IPS-NIHi11 (cell line): ENCODE measurements around the gene DMXL1.
"Not testable (repeated sequence)": the region's sequence is repeated elsewhere in the genome, so short reads cannot be mapped to it uniquely, and the experiment has no call there.

ENCODE experiments used
- DNase-seq: peaks from one replicate; pipeline ENCODE4 v3.0.0; 2012; ENCODE audit warnings: mixed read lengths, low spot score

Gene DMXL1

GRCh38 chr5:119200795-119201194 lies 129.9 kb downstream of the DMXL1 start:
- DNase-seq, result no peak

DNA sequence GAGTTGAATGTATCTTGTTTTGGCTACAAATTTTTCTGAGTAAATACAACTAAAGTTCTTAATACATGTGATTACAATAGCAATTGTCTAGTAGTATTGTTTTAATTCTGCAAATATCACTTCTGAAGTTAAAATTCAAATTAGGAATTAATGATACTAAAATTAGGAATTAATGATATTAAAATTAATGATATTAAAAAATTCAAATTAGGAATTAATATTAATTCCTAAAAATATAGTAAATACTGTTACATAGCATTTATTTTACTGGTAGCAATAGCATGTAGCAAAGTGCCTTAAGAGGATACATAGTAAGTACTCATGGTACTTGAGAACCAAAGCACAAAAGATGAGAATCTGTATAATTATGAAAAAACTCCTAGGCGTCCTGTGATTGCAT lies 136.2 kb downstream of the DMXL1 start:
- no peak for DNase-seq

- no peak for DNase-seq
Observed at GRCh38 chr5:119212026-119212425, 141.1 kb downstream of the DMXL1 start.

GRCh38 chr5:119212676-119213075 lies 141.8 kb downstream of the DMXL1 start:
- DNase-seq, result no peak

DNA sequence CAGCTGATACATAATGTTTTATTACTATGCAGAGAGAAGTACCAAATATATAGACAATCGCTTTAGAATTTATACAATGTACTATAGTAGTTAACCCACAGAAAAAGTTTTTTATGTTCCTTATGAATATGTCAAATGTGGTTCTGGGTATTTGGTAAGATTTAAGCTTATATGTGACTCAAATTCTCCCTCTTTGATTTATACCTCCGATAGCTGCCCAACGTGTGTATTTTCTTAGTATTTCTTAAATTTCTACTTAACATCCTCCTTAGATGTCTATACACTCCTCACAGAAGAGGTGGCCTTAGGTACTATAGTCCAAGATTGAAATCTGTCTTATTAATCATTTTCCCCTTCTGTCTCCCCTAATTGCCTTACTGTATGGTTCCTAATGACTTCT lies 146.3 kb downstream of the DMXL1 start:
- DNase-seq, result no peak

DNA sequence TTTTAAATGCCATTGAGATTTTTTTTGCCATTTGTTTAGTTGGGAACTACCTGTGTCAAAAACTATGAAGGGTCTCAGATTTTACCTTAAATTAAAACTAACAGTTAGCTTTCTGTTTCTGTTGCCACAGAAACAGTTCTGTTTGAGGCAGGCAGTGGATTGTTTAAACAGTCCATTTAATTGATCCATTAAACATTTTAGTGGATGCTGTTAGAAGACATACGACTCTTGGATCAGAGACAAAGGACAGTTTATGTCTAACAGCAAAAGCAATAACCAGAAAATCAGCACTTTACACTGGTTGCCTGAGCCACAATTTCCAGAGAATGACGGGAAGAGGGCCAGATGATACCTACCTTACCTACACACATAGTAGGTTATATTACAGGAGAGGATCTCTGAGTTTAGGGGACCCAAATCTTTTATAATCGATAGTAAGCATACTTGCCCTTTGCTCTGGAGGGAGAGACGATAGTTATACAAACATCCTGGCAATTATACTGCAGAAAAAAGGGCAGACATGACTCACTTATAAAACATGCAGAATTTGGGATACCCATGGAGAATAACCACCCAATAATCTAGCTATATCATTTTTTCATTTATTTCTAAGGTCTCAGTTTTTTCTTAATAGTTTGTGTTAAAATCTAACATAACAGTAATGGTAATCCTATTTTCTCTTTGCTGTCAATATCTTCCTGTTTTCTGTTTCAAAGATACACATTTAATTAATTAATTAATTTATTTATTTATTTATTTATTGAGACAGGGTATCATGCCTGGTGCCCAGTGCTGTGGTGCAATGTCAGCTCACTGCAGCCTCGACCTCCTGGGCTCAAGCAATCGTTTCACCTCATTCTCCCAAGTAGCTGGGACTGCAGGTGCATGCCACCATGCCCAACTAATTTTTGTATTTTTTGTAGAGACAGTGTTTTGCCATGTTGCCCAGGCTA lies 148.2 kb downstream of the DMXL1 start:
- DNase-seq, result no peak

DNA sequence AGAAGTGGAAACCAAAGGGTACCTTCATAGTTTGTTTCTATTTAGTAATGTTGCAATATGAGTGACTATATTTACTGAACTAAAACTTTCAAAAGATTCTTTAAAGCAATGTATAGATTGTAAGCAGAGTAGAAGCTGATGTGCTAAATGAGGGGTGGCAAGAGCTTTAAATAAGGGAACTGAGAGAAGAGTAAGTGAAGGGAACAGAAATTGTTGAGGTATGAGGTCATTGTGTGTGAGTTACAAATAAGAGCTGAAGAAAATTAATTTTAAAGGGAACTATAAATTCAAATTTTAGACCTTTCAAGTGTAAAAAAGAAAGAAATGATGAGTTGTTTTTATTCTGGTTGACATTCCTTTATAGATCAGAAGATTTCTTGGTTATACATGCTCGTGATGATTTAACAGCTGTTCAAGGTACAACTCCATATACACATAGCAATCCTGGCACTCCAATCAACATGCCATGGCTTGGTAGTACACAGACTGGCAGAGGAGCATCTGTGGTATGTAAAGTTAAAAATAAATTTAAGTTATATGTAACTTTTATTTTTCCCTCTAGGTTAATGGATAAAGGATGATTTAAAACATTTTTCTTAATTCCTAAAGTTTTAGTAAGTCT lies 149.8 kb downstream of the DMXL1 start:
- no peak for DNase-seq

DNA sequence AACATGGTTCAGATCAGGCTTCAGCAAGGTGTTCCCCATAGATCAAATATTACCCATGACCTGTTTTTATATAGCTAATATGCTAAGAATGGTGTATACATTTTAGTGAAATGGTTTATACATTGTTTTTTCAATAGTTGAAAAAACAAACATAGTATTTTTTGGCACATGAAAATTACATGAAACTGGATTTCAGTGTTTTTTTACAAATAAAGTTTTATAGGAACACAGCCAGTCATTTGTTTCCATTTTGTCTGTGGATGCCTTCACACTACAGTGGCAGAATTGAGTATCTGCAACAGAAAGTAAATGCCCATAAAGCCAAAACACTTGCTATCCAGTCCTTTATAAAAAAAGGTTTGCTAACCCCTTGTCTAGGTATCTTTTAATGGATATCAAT lies 150.4 kb downstream of the DMXL1 start:
- DNase-seq, result no peak

GRCh38 chr5:119229950-119230349 lies 159.1 kb downstream of the DMXL1 start:
- DNase-seq, result no peak

DNA sequence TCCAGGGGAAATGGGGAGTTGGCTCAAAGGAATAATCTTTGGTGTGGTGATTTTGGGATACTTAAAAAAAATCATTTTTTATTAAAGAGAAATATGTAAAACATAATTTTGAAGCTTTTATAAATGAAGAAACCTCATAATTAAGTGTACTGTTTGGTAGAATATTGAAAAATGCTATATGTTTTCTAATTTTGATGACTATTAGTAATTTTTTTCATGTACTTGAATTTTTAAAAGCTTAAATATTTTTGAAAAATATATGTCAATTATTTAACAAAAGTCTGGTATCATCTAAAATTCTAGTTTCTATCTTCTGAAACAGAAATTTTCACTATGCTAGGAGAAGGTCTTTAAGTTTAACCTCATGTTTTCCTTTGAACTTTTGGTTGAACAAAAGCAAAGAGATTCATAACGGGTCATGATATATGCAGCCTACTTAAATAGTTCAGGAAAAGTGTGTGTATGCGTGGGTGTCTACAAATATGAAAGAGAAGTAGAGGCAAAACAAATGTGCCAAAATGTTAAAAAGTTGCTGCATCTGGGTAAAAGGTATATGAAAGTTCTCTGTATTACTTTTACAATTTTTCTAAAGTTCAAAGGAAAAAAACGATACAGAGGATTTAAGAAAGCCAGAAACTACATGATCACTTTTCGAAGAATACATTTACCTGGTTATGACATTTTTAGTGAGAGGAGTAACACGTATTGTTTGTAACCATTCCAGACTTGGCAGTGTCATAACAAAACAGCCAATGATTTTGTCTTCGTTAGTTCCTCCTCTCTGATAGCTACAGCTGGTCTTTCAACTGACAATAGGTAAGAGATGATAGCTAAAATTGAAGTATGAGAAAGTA lies 167.6 kb downstream of the DMXL1 start:
- no peak for DNase-seq

DNA sequence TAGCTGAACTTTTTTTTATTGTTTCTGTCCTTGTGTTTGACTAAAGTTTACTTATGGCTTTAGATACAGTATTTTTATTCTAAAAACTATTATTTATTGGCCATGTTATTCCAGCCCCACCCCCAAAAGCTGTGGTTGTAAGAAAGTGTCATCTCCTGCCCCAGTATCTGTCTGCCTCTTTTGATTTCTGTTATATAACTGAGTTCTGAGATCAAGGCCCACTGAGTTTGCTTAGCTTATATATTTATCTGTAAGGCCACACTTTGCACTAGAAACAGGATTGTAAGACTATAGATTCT lies 168.2 kb downstream of the DMXL1 start:
- DNase-seq, result no peak

DNA sequence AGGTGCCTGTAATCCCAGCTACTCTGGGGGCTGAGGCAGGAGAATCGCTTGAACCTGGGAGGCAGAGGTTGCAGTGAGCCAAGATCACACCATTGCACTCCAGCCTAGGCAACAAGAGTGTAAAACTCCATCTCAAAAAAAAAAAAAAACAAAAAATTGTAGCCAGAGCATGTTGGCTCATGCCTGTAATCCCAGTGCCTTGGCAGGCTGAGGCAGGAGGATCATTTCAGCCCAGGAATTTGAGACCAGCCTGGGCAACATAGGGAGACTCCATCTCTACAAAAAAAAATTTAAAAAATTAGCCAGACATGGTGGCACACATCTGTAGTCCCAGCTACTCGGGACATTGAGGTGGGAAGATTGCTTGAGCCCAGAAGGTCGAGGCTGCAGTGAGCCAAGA lies 168.9 kb downstream of the DMXL1 start:
- DNase-seq, result not testable (repeated sequence)

GRCh38 chr5:119243888-119244287 lies 173.0 kb downstream of the DMXL1 start:
- no peak for DNase-seq

GRCh38 chr5:119250946-119251901 lies 180.3 kb downstream of the DMXL1 start:
- DNase-seq, result no peak

- peak; percentile 28 for DNase-seq
Observed at GRCh38 chr5:119255571-119256356, 184.9 kb downstream of the DMXL1 start.

DNA sequence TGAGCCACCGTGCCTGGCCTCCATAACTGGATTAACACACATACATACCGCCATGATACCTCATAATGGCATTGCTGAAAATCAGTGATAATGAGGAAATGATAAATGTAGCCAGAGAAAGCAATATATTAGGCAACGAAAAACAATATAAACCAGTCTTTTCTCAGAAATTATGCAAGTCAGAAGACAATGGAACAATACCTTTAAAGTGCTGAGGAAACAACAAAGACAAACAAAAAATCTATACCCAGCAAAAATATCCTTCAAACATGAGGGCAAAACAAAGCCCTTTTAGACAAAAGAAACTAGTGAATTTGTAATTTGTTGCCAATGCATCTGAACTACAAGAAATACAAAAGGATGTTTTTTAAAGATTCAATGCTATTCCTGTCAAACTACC lies 186.7 kb downstream of the DMXL1 start:
- no peak for DNase-seq

- no peak for DNase-seq
Observed at GRCh38 chr5:119263639-119264038, 192.8 kb downstream of the DMXL1 start.

- DNase-seq, result no peak
Observed at GRCh38 chr5:119264186-119264585, 193.3 kb downstream of the DMXL1 start.

GRCh38 chr5:119267958-119268386 lies 197.1 kb downstream of the DMXL1 start:
- DNase-seq, result peak; percentile 81

DNA sequence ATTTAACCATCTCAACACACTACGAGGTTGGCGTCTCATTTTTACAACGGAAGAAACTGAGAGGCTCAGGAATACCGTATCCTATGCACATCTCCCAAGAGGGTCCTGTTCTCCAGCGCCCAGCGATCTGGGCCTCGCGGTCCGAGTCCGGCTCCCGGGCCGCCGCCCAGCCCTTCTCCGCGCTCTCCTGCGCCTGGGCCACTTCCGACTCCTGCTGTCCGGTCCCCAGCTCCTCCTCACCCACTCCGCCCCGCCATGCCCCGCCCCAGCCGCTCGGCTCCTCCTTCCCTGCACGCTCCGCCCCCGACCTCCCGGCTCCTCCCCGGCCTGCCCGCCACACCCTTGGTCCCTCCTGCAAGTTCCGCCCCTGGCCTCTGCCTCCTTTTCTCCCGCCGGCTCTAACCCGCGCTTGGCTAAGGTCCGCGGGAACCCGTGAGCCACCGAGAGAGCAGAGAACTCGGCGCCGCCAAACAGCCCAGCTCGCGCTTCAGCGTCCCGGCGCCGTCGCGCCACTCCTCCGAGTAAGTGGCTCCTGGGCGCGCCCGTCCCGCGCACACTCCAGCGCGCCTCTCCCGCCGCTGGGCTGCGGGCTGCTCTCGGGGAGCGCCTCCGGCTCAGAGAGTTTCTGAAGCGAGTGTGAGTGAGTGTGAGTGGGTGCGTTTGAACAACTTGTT lies 197.6 kb downstream of the DMXL1 start:
- DNase-seq, result peak; percentile 97
